IMR-90 (cell line): ENCODE measurements around the gene OXA1L. TPM values are rescaled to one million over a fixed set of nuclear protein-coding genes. Genes with fewer than 3 reads are reported as not detected.

Source experiments
- ATAC-seq: fragments of 200-7000 bp; cut with Tn5 transposase; 2 replicates; pipeline ENCODE4 v1.9.1; 2020; ENCODE audit warnings: low read depth, mild to moderate bottlenecking, moderate library complexity
- BruUV-seq: library from RNA; stranded (reverse); fragments of 400-500 nt; replicated peaks from 2 replicates; lab custom pipeline; 2021; lab: Mats Ljungman, UMichigan
- CTCF ChIA-PET: fragments of 300-600 bp; formaldehyde crosslinking; extraction: SDS; loops from one replicate; lab custom pipeline; 2021; ENCODE audit warnings: antibody characterized with exemption; lab: Yijun Ruan, JAX
- POLR2A ChIA-PET: fragments of 300-600 bp; sonication (Branson Sonifier 250); formaldehyde crosslinking; loops from one replicate; lab custom pipeline; 2022; ENCODE audit warnings: antibody characterized with exemption; ENCODE audit not compliant: unreplicated experiment; lab: Charles Lee
- DNase-seq: peaks from one replicate; pipeline ENCODE4 v3.0.0; 2013
- H2AFZ ChIP-seq: replicated peaks from 2 replicates; pipeline ENCODE3; 2013; ENCODE audit warnings: low read length, mild to moderate bottlenecking; ENCODE audit not compliant: poor library complexity
- H2AK5ac ChIP-seq: 2 replicates; pipeline ENCODE4 v1.6.1; 2013; ENCODE audit warnings: low read depth, low read length, inconsistent platforms
- H2AK9ac ChIP-seq: replicated peaks from 2 replicates; pipeline ENCODE3; 2013; ENCODE audit warnings: mild to moderate bottlenecking, low read depth, low read length, moderate library complexity; ENCODE audit not compliant: poor library complexity
- H2BK120ac ChIP-seq: 2 replicates; pipeline ENCODE4 v1.6.1; 2013; ENCODE audit warnings: low read depth, low read length, inconsistent platforms
- H2BK15ac ChIP-seq: 3 replicates; pipeline ENCODE4 v1.6.1; 2013; ENCODE audit warnings: low read depth, low read length, inconsistent platforms
- H2BK20ac ChIP-seq: 2 replicates; pipeline ENCODE4 v1.6.1; 2013; ENCODE audit warnings: low read depth, mild to moderate bottlenecking, inconsistent platforms, low read length, moderate library complexity
- H2BK5ac ChIP-seq: 2 replicates; pipeline ENCODE4 v1.6.1; 2013; ENCODE audit warnings: mild to moderate bottlenecking, low read depth, low read length, inconsistent platforms; ENCODE audit not compliant: poor library complexity, severe bottlenecking
- H3K14ac ChIP-seq: replicated peaks from 2 replicates; pipeline ENCODE4 v1.6.1; 2013; ENCODE audit warnings: low read depth, low read length, inconsistent platforms
- H3K18ac ChIP-seq: 2 replicates; pipeline ENCODE4 v1.6.1; 2013; ENCODE audit warnings: low read depth, low read length, control low read depth
- H3K23ac ChIP-seq: 2 replicates; pipeline ENCODE4 v1.6.1; 2013; ENCODE audit warnings: low read depth, low read length, inconsistent platforms
- H3K27ac ChIP-seq: 2 replicates; pipeline ENCODE4 v1.5.1; 2013; ENCODE audit warnings: mild to moderate bottlenecking, control low read depth, low read length; ENCODE audit not compliant: insufficient read depth
- H3K27me3 ChIP-seq: 2 replicates; pipeline ENCODE4 v1.6.1; 2013; ENCODE audit warnings: low read length; ENCODE audit not compliant: control insufficient read depth, insufficient read depth
- H3K36me3 ChIP-seq: 2 replicates; pipeline ENCODE4 v1.6.1; 2013; ENCODE audit warnings: low read length, mixed read lengths; ENCODE audit not compliant: control insufficient read depth, insufficient read depth
- H3K4ac ChIP-seq: 2 replicates; pipeline ENCODE4 v1.6.1; 2013; ENCODE audit warnings: low read depth, low read length, inconsistent platforms
- H3K4me1 ChIP-seq: 2 replicates; pipeline ENCODE4 v1.6.1; 2013; ENCODE audit warnings: low read length, mixed read lengths; ENCODE audit not compliant: control insufficient read depth, insufficient read depth
- H3K4me2 ChIP-seq: 2 replicates; pipeline ENCODE4 v1.6.1; 2013; ENCODE audit warnings: low read depth, mild to moderate bottlenecking, control low read depth, low read length, moderate library complexity
- H3K4me3 ChIP-seq: 2 replicates; pipeline ENCODE4 v1.5.1; 2013; ENCODE audit warnings: low read depth, mild to moderate bottlenecking, control low read depth, low read length, moderate library complexity; ENCODE audit not compliant: insufficient read depth
- H3K56ac ChIP-seq: 2 replicates; pipeline ENCODE4 v1.6.1; 2013; ENCODE audit warnings: low read length, inconsistent platforms; ENCODE audit not compliant: insufficient read depth; ENCODE audit errors: extremely low read depth
- H3K79me1 ChIP-seq, 2 experiments: 2 replicates each; pipeline ENCODE4 v1.6.1; 2013; ENCODE audit warnings: low read length in 2 of 2, inconsistent platforms in 1 of 2, low read depth in 1 of 2
- H3K9ac ChIP-seq: 2 replicates; pipeline ENCODE4 v1.6.1; 2013; ENCODE audit warnings: low read depth, low read length, control low read depth
- H3K9me1 ChIP-seq: 2 replicates; pipeline ENCODE4 v1.6.1; 2013; ENCODE audit warnings: low read length, inconsistent platforms; ENCODE audit not compliant: insufficient read depth
- H3K9me3 ChIP-seq: 2 replicates; pipeline ENCODE4 v1.6.1; 2013; ENCODE audit warnings: low read length; ENCODE audit not compliant: control insufficient read depth, insufficient read depth
- H4K20me1 ChIP-seq: 2 replicates; pipeline ENCODE4 v1.6.1; 2013; ENCODE audit warnings: low read length, inconsistent platforms; ENCODE audit not compliant: insufficient read depth
- H4K5ac ChIP-seq: 2 replicates; pipeline ENCODE4 v1.6.1; 2013; ENCODE audit warnings: mild to moderate bottlenecking, low read depth, low read length, control low read depth
- H4K8ac ChIP-seq, 2 experiments: 2 replicates each; pipeline ENCODE4 v1.6.1; 2013; ENCODE audit warnings: low read depth in 2 of 2, low read length in 2 of 2, control low read depth in 1 of 2, inconsistent platforms in 1 of 2
- H4K91ac ChIP-seq: 2 replicates; pipeline ENCODE4 v1.6.1; 2013; ENCODE audit warnings: low read depth, low read length, inconsistent platforms; ENCODE audit not compliant: insufficient read depth
- BHLHE40 ChIP-seq: fragments of 150-350 bp; IDR thresholded peaks from 2 replicates; pipeline ENCODE4 v1.6.1; 2016; ENCODE audit warnings: mild to moderate bottlenecking, low read depth, low read length
- CEBPB ChIP-seq: IDR thresholded peaks from 2 replicates; pipeline ENCODE4 v1.6.1; 2012; ENCODE audit warnings: low read depth, low read length, improper control_type of control experiment
- RAD21 ChIP-seq: IDR thresholded peaks from 2 replicates; pipeline ENCODE4 v1.6.1; 2012; ENCODE audit warnings: low read length, improper control_type of control experiment
- RFX5 ChIP-seq: IDR thresholded peaks from 2 replicates; pipeline ENCODE4 v1.8.0; 2012; ENCODE audit warnings: low read depth, mild to moderate bottlenecking, low read length, moderate library complexity
- WGBS, 2 experiments: methylation state at CpG; one replicate each; pipeline versions ENCODE4 v1.1.5 to v1.1.7; 2013; ENCODE audit warnings: missing lambda C conversion rate in 2 of 2; ENCODE audit not compliant: insufficient read length in 1 of 2; ENCODE audit errors: extremely low coverage in 2 of 2; 5-methylcytosine and 5-hydroxymethylcytosine counted together
- dilution Hi-C: fragments of 300-500 bp; cut with HindIII; formaldehyde crosslinking; loops from one replicate; pipeline ENCODE4 v1.14.3; 2018; ENCODE audit warnings: low sequenced_read_pairs; ENCODE audit not compliant: unreplicated experiment
- in situ Hi-C: fragments of 300-500 bp; cut with MboI; formaldehyde crosslinking; loops from 3 replicates; pipeline ENCODE4 v1.14.3; 2019; ENCODE audit warnings: low sequenced_read_pairs, inconsistent platforms, mixed read lengths
- intact Hi-C: fragments of 100-400 bp; cut with micrococcal nuclease; formaldehyde crosslinking; loops from 2 replicates; pipeline ENCODE4 v1.10.0; 2022
- polyA plus RNA-seq, 3 experiments: library from polyadenylated mRNA; depleted of rRNA; stranded (reverse); fragments of >200 nt; gene quantifications; 2 replicates each; pipeline ENCODE4 v1.2.3, GENCODE V29; 2012; ENCODE audit warnings: low replicate concordance in 1 of 3
- total RNA-seq: library from RNA; depleted of rRNA; stranded (reverse); fragments of >200 nt; gene quantifications from 2 replicates; pipeline ENCODE4 v1.2.3, GENCODE V29; 2012
- TF ChIP-seq, protein P1 (sequence below): conservative IDR thresholded peaks from 2 replicates; pipeline ENCODE4 v1.5.1; 2012; ENCODE audit warnings: mild to moderate bottlenecking, low read depth, low read length, improper control_type of control experiment
- TF ChIP-seq, protein P2 (sequence below): fragments of 150-350 bp; IDR thresholded peaks from 2 replicates; pipeline ENCODE4 v1.6.1; 2017; ENCODE audit warnings: mild to moderate bottlenecking, antibody characterized with exemption, low read length, low read depth

Gene OXA1L
- total and polyA plus RNA-seq, 2 of the 4 experiments (the other 2 are of a cell fraction): 47.3 to 113 TPM

- intact Hi-C loops (no loop called here), in situ Hi-C loops (no loop called here), dilution Hi-C loops (no loop called here)
- ChIA-PET CTCF (no interaction called here), POLR2A (no interaction called here)
- 58% methylated on average over 2 of the region's 5 CpGs; no CpG with 5 or more reads in 1 of the 2 experiments for WGBS, 2 experiments
- Histone ChIP-seq H2AK5ac (no peak overlapping the region), H2AK9ac (no peak overlapping the region), H3K9ac (no peak overlapping the region), H3K23ac (no peak overlapping the region), H2BK5ac (no peak overlapping the region), H2BK20ac (no peak overlapping the region), H2BK120ac (no peak overlapping the region), H4K5ac (no peak overlapping the region), H3K9me3 (no peaks in the 10 kb centered on the region), H4K91ac (no peak overlapping the region), H3K9me1 (0 out of 2 replicates have a peak, but pooled peaks cover 3% of the 10 kb centered on the region), H3K56ac (no peak overlapping the region), H3K27me3 (no peaks in the 10 kb centered on the region), H4K20me1 (no peaks in the 10 kb centered on the region), H4K8ac (no peak overlapping the region), H3K18ac (no peak overlapping the region), H3K4ac (no peak overlapping the region), H3K4me2 (no peak overlapping the region), H3K79me1 (no peaks in the 10 kb centered on the region), H3K27ac (no peak overlapping the region), H3K36me3 (no peaks in the 10 kb centered on the region), H3K14ac (no peak overlapping the region), H2AFZ (no peak overlapping the region), H3K4me1 (no peaks in the 10 kb centered on the region), H2BK15ac (no peak overlapping the region), H3K4me3 (no peak overlapping the region)
- TF ChIP-seq CEBPB: no peak
- no peak for TF ChIP-seq RFX5
- no peak for TF ChIP-seq RAD21
- TF ChIP-seq, protein P1, sequence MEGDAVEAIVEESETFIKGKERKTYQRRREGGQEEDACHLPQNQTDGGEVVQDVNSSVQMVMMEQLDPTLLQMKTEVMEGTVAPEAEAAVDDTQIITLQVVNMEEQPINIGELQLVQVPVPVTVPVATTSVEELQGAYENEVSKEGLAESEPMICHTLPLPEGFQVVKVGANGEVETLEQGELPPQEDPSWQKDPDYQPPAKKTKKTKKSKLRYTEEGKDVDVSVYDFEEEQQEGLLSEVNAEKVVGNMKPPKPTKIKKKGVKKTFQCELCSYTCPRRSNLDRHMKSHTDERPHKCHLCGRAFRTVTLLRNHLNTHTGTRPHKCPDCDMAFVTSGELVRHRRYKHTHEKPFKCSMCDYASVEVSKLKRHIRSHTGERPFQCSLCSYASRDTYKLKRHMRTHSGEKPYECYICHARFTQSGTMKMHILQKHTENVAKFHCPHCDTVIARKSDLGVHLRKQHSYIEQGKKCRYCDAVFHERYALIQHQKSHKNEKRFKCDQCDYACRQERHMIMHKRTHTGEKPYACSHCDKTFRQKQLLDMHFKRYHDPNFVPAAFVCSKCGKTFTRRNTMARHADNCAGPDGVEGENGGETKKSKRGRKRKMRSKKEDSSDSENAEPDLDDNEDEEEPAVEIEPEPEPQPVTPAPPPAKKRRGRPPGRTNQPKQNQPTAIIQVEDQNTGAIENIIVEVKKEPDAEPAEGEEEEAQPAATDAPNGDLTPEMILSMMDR: no peak
- TF ChIP-seq BHLHE40: no peak
- TF ChIP-seq, protein P2, sequence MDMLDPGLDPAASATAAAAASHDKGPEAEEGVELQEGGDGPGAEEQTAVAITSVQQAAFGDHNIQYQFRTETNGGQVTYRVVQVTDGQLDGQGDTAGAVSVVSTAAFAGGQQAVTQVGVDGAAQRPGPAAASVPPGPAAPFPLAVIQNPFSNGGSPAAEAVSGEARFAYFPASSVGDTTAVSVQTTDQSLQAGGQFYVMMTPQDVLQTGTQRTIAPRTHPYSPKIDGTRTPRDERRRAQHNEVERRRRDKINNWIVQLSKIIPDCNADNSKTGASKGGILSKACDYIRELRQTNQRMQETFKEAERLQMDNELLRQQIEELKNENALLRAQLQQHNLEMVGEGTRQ: no peak
- ATAC-seq (no peak), DNase-seq (no peak)
- no TSS peak for BruUV-seq
Observed at GRCh38 chr14:22808388-22809209, 42.1 kb downstream of the OXA1L start.
